Ectodermal cell (in vitro differentiated cells): ENCODE data around the gene ZNF391.
"Not testable (repeated sequence)": the region's sequence is repeated elsewhere in the genome, so short reads cannot be mapped to it uniquely, and the experiment has no call there.

ENCODE experiments used
- H3K27ac ChIP-seq: 2 replicates; pipeline ENCODE4 v1.7.0; 2013; ENCODE audit warnings: mild to moderate bottlenecking, low read depth, low read length; ENCODE audit not compliant: insufficient read depth, poor library complexity, severe bottlenecking
- H3K27me3 ChIP-seq: 2 replicates; pipeline ENCODE4 v1.7.0; 2013; ENCODE audit warnings: mild to moderate bottlenecking, low read length; ENCODE audit not compliant: insufficient read depth, control insufficient read depth, poor library complexity, severe bottlenecking
- H3K36me3 ChIP-seq: one replicate; pipeline ENCODE4 v1.7.0; 2013; ENCODE audit warnings: low read length; ENCODE audit not compliant: control insufficient read depth, insufficient read depth
- H3K4me1 ChIP-seq: one replicate; pipeline ENCODE4 v1.7.0; 2013; ENCODE audit warnings: low read length; ENCODE audit not compliant: control insufficient read depth, insufficient read depth
- H3K4me3 ChIP-seq: 2 replicates; pipeline ENCODE4 v1.7.0; 2013; ENCODE audit warnings: low read depth, low read length, control low read depth; ENCODE audit not compliant: insufficient read depth
- H3K9me3 ChIP-seq: 2 replicates; pipeline ENCODE4 v1.7.0; 2013; ENCODE audit warnings: mild to moderate bottlenecking, low read length, moderate library complexity; ENCODE audit not compliant: control insufficient read depth
- WGBS, 2 experiments: methylation state at CpG; one replicate each; pipeline ENCODE4 v1.1.7; 2013; ENCODE audit warnings: missing lambda C conversion rate in 2 of 2; 5-methylcytosine and 5-hydroxymethylcytosine counted together

ZNF391 gene

GRCh38 chr6:27419363-27419762 lies 30.8 kb downstream of the ZNF391 start:
- no peaks in the 10 kb centered on the region for H3K9me3 ChIP-seq
- H3K4me1 ChIP-seq = no peaks in the 10 kb centered on the region
- no peak overlapping the region for H3K4me3 ChIP-seq
- no peak overlapping the region for H3K27ac ChIP-seq
- no peaks in the 10 kb centered on the region for H3K27me3 ChIP-seq
- H3K36me3 ChIP-seq = no peaks in the 10 kb centered on the region

- WGBS, 2 experiments = 93 to 95% methylated on average over 30 to 32 of the region's 32 CpGs
- Histone ChIP-seq H3K4me3 (no peak overlapping the region), H3K9me3 (no peaks in the 10 kb centered on the region)
Observed at GRCh38 chr6:27422651-27423332, 34.2 kb downstream of the ZNF391 start.

GRCh38 chr6:27424851-27425250 lies 36.3 kb downstream of the ZNF391 start:
- not testable (repeated sequence) for H3K27ac ChIP-seq, H3K27me3 ChIP-seq, H3K4me3 ChIP-seq, H3K36me3 ChIP-seq, H3K9me3 ChIP-seq, H3K4me1 ChIP-seq
- 92% methylated on average over 36 of the region's 36 CpGs for WGBS, 2 experiments

More at GRCh38 chr6:27422651-27423332, 34.2 kb downstream of the ZNF391 start:
- Histone ChIP-seq H3K27ac (no peak overlapping the region), H3K27me3 (no peaks in the 10 kb centered on the region), H3K36me3 (no peaks in the 10 kb centered on the region), H3K4me1 (no peaks in the 10 kb centered on the region)

GRCh38 chr6:27426045-27426620 lies 37.6 kb downstream of the ZNF391 start:
- Histone ChIP-seq H3K4me3 (no peak overlapping the region), H3K27ac (no peak overlapping the region), H3K27me3 (no peaks in the 10 kb centered on the region), H3K36me3 (no peaks in the 10 kb centered on the region), H3K4me1 (no peaks in the 10 kb centered on the region), H3K9me3 (no peaks in the 10 kb centered on the region)
- 81 to 85% methylated on average over 4 of the region's 4 CpGs for WGBS, 2 experiments

- Histone ChIP-seq H3K4me1 (no peaks in the 10 kb centered on the region), H3K4me3 (no peak overlapping the region), H3K36me3 (no peaks in the 10 kb centered on the region), H3K27me3 (no peaks in the 10 kb centered on the region), H3K27ac (no peak overlapping the region), H3K9me3 (no peaks in the 10 kb centered on the region)
- 95% methylated on average over 4 of the region's 4 CpGs for WGBS, 2 experiments
Observed at GRCh38 chr6:27428502-27428901, 39.9 kb downstream of the ZNF391 start.

- Histone ChIP-seq H3K9me3 (peaks cover under 1% of the 10 kb centered on the region), H3K27ac (no peak overlapping the region), H3K27me3 (no peaks in the 10 kb centered on the region), H3K4me3 (no peak overlapping the region), H3K36me3 (no peaks in the 10 kb centered on the region), H3K4me1 (no peaks in the 10 kb centered on the region)
- WGBS, 2 experiments = 82 to 100% methylated on average over 1 to 2 of the region's 2 CpGs
Observed at GRCh38 chr6:27428966-27429365, 40.4 kb downstream of the ZNF391 start.

- Histone ChIP-seq H3K4me1 (no peaks in the 10 kb centered on the region), H3K4me3 (no peak overlapping the region), H3K27ac (no peak overlapping the region), H3K27me3 (no peaks in the 10 kb centered on the region), H3K9me3 (peaks cover 3% of the 10 kb centered on the region), H3K36me3 (no peaks in the 10 kb centered on the region)
- 88 to 95% methylated on average over 1 of the region's 1 CpG for WGBS, 2 experiments
Observed at GRCh38 chr6:27433714-27434113, 45.2 kb downstream of the ZNF391 start.

GRCh38 chr6:27439371-27439770 lies 50.8 kb downstream of the ZNF391 start:
- Histone ChIP-seq H3K4me1 (no peaks in the 10 kb centered on the region), H3K9me3 (no peaks in the 10 kb centered on the region), H3K27ac (no peak overlapping the region), H3K4me3 (no peak overlapping the region), H3K36me3 (no peaks in the 10 kb centered on the region), H3K27me3 (no peaks in the 10 kb centered on the region)
- WGBS, 2 experiments = 91 to 93% methylated on average over 4 of the region's 4 CpGs

- Histone ChIP-seq H3K27me3 (no peaks in the 10 kb centered on the region), H3K4me3 (no peak overlapping the region), H3K4me1 (no peaks in the 10 kb centered on the region), H3K27ac (no peak overlapping the region), H3K9me3 (peaks cover 2% of the 10 kb centered on the region), H3K36me3 (no peaks in the 10 kb centered on the region)
- 95 to 97% methylated on average over 3 of the region's 3 CpGs for WGBS, 2 experiments
Observed at GRCh38 chr6:27441001-27441400, 52.4 kb downstream of the ZNF391 start.

- Histone ChIP-seq H3K4me3 (no peak overlapping the region), H3K36me3 (no peaks in the 10 kb centered on the region), H3K4me1 (no peaks in the 10 kb centered on the region), H3K27me3 (no peaks in the 10 kb centered on the region), H3K9me3 (peaks cover 2% of the 10 kb centered on the region), H3K27ac (no peak overlapping the region)
- whole genome bisulfite sequencing, 2 experiments = 90 to 94% methylated on average over 1 of the region's 1 CpG
Observed at GRCh38 chr6:27442932-27443331, 54.4 kb downstream of the ZNF391 start.
